GM18907 (cell line): Measurements from ENCODE around the gene DNAJA1.
"Not testable (repeated sequence)": the region's sequence is repeated elsewhere in the genome, so short reads cannot be mapped to it uniquely, and the experiment has no call there.

Experiments
- ATAC-seq: cut with Tn5 transposase; IDR thresholded peaks from one replicate; pipeline ENCODE4 v1.9.1; 2021; ENCODE audit warnings: mild to moderate bottlenecking, moderate library complexity; ENCODE audit not compliant: unreplicated experiment

Gene DNAJA1

DNA sequence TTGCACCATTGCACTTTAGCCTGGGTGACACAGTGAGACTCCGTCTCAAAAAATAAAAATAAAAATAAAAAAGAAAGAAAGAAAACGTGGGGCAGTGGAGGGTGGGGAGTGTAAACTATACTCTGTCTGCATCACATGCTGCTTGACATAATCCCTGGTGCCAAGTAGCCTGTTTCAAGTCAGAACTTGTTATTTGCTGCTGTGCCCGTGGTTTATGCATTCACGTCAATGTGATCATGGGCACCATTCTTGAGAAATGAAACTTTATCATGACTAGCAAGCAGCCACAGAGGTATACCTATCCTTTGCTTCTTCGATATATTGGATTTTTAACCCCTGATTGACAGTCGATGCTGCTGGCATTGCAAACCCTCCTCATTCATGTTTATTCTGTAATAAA lies 55.5 kb downstream of the DNAJA1 start:
- no peak for ATAC-seq

DNA sequence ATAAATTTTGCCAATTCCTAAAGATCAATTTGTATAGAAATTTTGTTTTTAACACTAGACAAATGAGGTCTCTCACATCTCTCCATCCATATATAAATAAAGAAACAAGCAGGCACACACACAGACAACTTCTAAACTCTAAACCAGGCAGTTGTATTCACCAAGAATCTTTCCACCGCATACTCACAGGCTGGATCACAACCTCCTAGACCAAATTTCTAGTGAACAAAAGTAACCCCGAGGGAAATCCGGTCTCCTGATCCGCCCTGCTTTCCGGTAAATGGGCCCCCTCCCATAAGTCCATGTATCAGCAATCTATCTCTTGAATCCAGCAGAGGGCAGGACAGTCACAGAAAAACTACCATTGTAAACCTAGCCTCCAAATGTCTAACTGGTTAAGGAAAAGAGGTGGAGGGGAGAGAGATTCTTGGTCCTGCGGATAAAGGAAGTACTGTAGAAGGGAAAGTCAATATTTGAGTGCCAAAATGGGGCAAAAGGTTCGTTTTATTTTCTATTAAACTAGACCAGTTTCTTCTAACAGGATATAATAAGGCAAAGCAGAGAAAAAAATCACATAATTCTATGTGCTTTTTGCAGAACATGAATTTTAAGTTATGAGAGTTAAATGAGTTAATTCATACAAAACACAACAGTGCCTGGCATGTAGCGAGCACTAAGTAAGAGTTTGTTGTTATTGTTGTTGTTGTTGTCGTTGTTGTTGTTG lies 56.2 kb downstream of the DNAJA1 start:
- peak; percentile 51 for ATAC-seq

DNA sequence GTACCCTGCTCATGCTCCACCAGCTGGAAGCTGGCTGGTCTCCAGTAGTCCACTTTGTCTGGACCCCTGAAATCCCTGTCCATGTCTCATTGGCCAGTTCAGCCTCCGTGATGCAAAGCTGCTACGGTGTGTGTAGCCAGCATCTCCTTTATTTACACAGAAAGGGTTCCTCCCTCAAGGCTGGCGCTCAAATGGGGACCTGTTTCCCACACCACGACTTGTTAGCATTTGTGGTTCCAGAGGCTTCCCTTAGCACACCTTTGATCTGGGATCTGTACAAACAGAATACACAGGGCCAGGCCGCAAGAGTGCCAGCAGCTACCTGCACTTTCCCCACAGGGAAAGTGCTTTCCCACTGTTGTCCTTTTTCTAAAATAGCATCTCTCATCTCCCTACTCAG lies 57.1 kb downstream of the DNAJA1 start:
- ATAC-seq = no peak

DNA sequence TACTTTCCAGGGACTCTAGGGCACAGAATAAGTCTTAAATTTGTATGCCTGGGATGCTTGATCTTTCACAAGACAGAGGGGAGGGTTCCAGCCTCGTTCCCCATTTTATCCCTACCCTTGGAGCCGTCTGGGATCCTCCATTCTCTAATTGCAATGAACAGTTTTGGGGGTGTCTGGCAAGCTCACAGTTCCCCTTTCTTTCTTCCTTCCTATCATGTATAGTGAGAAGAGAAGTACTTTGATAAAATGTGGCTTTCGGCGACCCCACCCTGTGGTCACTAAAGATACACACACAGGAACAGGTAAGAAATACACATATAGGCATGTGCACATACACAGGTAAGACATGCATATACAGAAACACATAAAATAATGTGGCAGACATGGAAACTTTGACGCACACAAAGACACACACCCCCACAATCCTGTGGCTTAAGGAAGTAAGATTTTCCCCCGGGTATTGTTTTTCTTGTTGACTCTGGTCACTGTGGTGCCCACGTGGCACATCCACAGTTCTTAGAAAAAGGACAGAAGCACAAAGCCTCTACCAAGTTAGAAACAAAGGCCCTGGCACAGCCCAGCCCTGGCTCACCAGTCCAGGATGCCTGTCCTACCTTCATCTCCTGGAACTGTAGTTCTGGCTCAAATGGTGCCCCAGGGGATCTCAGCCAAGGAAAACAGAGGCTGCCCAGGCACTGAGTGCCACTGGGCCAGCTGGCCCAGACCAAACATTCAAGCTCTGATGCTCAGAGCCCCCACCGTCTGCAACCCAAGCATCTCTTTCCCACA lies 57.7 kb downstream of the DNAJA1 start:
- no peak for ATAC-seq

DNA sequence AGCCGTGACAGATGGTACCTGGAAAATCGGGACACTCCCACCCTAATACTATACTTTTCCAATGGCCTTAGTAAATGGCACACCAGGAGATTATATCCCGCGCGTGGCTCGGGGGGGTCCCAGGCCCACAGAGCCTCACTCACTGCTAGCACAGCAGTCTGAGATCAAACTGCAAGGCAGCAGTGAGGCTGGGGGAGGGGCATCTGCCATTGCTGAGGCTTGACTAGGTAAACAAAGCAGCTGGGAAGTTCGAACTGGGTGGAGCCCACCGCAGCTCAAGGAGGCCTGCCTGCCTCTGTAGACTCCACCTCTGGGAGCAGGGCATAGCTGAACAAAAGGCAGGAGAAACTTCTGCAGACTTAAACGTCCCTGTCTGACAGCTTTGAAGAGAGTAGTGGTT lies 60.6 kb downstream of the DNAJA1 start:
- ATAC-seq = not testable (repeated sequence)
